GM12878 (cell line): Measurements from ENCODE around the gene GABBR1. TPM values are rescaled to one million over a fixed set of nuclear protein-coding genes. Genes with fewer than 3 reads are reported as not detected.

Experiments
- ATAC-seq: fragments of 200-7000 bp; cut with Tn5 transposase; 3 replicates; pipeline ENCODE4 v1.9.1; 2020; ENCODE audit warnings: mild to moderate bottlenecking, moderate library complexity
- BruUV-seq: library from RNA; stranded (reverse); fragments of 400-500 nt; replicated peaks from 2 replicates; lab custom pipeline; 2021; lab: Mats Ljungman, UMichigan
- CTCF ChIA-PET: fragments of 300-600 bp; sonication (Branson Sonifier 250); formaldehyde crosslinking; extraction: SDS; loops from one replicate; lab custom pipeline; 2021; ENCODE audit warnings: inconsistent platforms; lab: Yijun Ruan, JAX
- POLR2A ChIA-PET: fragments of 350-600 bp; formaldehyde crosslinking; extraction: SDS; loops from one replicate; lab custom pipeline; 2021; ENCODE audit warnings: inconsistent platforms; lab: Charles Lee
- RAD21 ChIA-PET: fragments of 300-600 bp; sonication (Branson Sonifier 250); formaldehyde crosslinking; loops from one replicate; lab custom pipeline; 2023; ENCODE audit warnings: antibody characterized with exemption; ENCODE audit not compliant: unreplicated experiment; lab: Charles Lee
- SMC1A ChIA-PET: fragments of 300-600 bp; sonication (Branson Sonifier 250); formaldehyde crosslinking; loops from one replicate; lab custom pipeline; 2023; ENCODE audit not compliant: unreplicated experiment, uncharacterized antibody; lab: Charles Lee
- DNase-seq: peaks from one replicate; pipeline ENCODE4 v3.0.0-alpha.2; 2011; ENCODE audit warnings: low read depth, low spot score
- FAIRE-seq: peaks from 3 replicates; lab custom pipeline; 2011; peaks lifted over from hg19 to GRCh38; lab: Jason Lieb, UNC
- H2AFZ ChIP-seq: 2 replicates; pipeline ENCODE4 v1.6.0; 2011; ENCODE audit warnings: low read depth, low read length, control low read depth; ENCODE audit not compliant: control insufficient read depth
- H3K27ac ChIP-seq: 2 replicates; pipeline ENCODE4 v1.5.1; 2011; ENCODE audit warnings: control low read depth; ENCODE audit not compliant: control insufficient read depth, insufficient read depth
- H3K27me3 ChIP-seq, 2 experiments: replicated peaks in 1 of 2; 2 replicates each; pipeline versions ENCODE4 v1.6.0 to v1.6.1; 2011; ENCODE audit warnings: low read length in 1 of 2; ENCODE audit not compliant: control insufficient read depth in 2 of 2, insufficient read depth in 2 of 2
- H3K36me3 ChIP-seq, 2 experiments: 2 replicates each; pipeline ENCODE4 v1.5.1; 2011; ENCODE audit warnings: low read length in 1 of 2; ENCODE audit not compliant: control insufficient read depth in 2 of 2, insufficient read depth in 2 of 2
- H3K4me1 ChIP-seq: 2 replicates; pipeline ENCODE4 v1.6.1; 2011; ENCODE audit warnings: mild to moderate bottlenecking, low read length, moderate library complexity, mixed read lengths; ENCODE audit not compliant: control insufficient read depth, insufficient read depth
- H3K4me2 ChIP-seq: 2 replicates; pipeline ENCODE4 v1.6.0; 2011; ENCODE audit warnings: control low read depth; ENCODE audit not compliant: control insufficient read depth, insufficient read depth
- H3K4me3 ChIP-seq: fragments of 200-600 bp; sonication (generic); 2 replicates; pipeline ENCODE4 v1.5.1; 2016
- H3K79me2 ChIP-seq: 2 replicates; pipeline ENCODE4 v1.6.0; 2011; ENCODE audit warnings: low read length; ENCODE audit not compliant: control insufficient read depth, insufficient read depth
- H3K9ac ChIP-seq: 2 replicates; pipeline ENCODE4 v1.8.0; 2011; ENCODE audit warnings: low read length, control low read depth, mixed read lengths; ENCODE audit not compliant: control insufficient read depth, insufficient read depth
- H3K9me3 ChIP-seq: replicated peaks from 3 replicates; pipeline ENCODE4 v1.5.1; 2011; ENCODE audit warnings: mild to moderate bottlenecking, low read length; ENCODE audit not compliant: control insufficient read depth, insufficient read depth
- H4K20me1 ChIP-seq: 2 replicates; pipeline ENCODE4 v1.6.0; 2011; ENCODE audit not compliant: control insufficient read depth, insufficient read depth
- BMI1 ChIP-seq: fragments of 450-650 bp; IDR thresholded peaks from 2 replicates; pipeline ENCODE4 v1.6.1; 2016; ENCODE audit warnings: mild to moderate bottlenecking, moderate library complexity, borderline replicate concordance
- CHD2 ChIP-seq: IDR thresholded peaks from 2 replicates; pipeline ENCODE4 v1.6.1; 2011; ENCODE audit warnings: low read depth, low read length, improper control_type of control experiment, borderline replicate concordance
- ETV6 ChIP-seq, 2 experiments: fragments of 450-650 bp in 1 of 2; IDR thresholded peaks in 1 of 2; conservative IDR thresholded peaks in 1 of 2; 2 replicates each; pipeline ENCODE4 v1.6.1; 2014; ENCODE audit warnings: antibody characterized with exemption in 1 of 2, borderline replicate concordance in 1 of 2, low read depth in 1 of 2, mild to moderate bottlenecking in 1 of 2, moderate library complexity in 1 of 2
- HCFC1 ChIP-seq: fragments of 150-350 bp; IDR thresholded peaks from 2 replicates; pipeline ENCODE4 v1.6.1; 2014; ENCODE audit warnings: low read length
- HDGF ChIP-seq: fragments of 450-650 bp; IDR thresholded peaks from 2 replicates; pipeline ENCODE4 v1.6.1; 2016; ENCODE audit warnings: antibody characterized with exemption
- IRF5 ChIP-seq: fragments of 450-650 bp; IDR thresholded peaks from 2 replicates; pipeline ENCODE4 v1.6.1; 2017; ENCODE audit warnings: borderline replicate concordance
- LARP7 ChIP-seq: fragments of 450-650 bp; IDR thresholded peaks from 2 replicates; pipeline ENCODE4 v1.6.1; 2017; ENCODE audit warnings: mild to moderate bottlenecking
- MAX ChIP-seq: IDR thresholded peaks from 2 replicates; pipeline ENCODE4 v1.6.1; 2012; ENCODE audit warnings: low read depth, low read length, improper control_type of control experiment
- PML ChIP-seq: IDR thresholded peaks from 2 replicates; pipeline ENCODE4 v1.6.1; 2012; ENCODE audit warnings: low read length, inconsistent platforms
- POLR2AphosphoS2 ChIP-seq: IDR thresholded peaks from 2 replicates; pipeline ENCODE4 v1.6.1; 2011; ENCODE audit warnings: low read depth, mild to moderate bottlenecking, low read length, improper control_type of control experiment, moderate library complexity
- RUNX3 ChIP-seq: IDR thresholded peaks from 2 replicates; pipeline ENCODE4 v1.6.1; 2012; ENCODE audit warnings: low read length, inconsistent platforms
- SMAD1 ChIP-seq: fragments of 450-650 bp; IDR thresholded peaks from 2 replicates; pipeline ENCODE4 v1.6.1; 2018; ENCODE audit warnings: mild to moderate bottlenecking, low read depth; ENCODE audit not compliant: partially characterized antibody
- TARDBP ChIP-seq: IDR thresholded peaks from 2 replicates; pipeline ENCODE4 v1.6.1; 2016; ENCODE audit warnings: borderline replicate concordance
- TCF12 ChIP-seq: IDR thresholded peaks from 2 replicates; pipeline ENCODE4 v1.6.1; 2011; ENCODE audit warnings: low read depth, mild to moderate bottlenecking, low read length
- TCF7 ChIP-seq: IDR thresholded peaks from 2 replicates; pipeline ENCODE4 v1.6.1; 2014; ENCODE audit warnings: antibody characterized with exemption, borderline replicate concordance
- WRNIP1 ChIP-seq: IDR thresholded peaks from 2 replicates; pipeline ENCODE4 v1.6.1; 2011; ENCODE audit warnings: low read depth, low read length, improper control_type of control experiment, borderline replicate concordance
- ZNF217 ChIP-seq: fragments of 450-650 bp; IDR thresholded peaks from 2 replicates; pipeline ENCODE4 v1.6.1; 2017; ENCODE audit warnings: antibody characterized with exemption, mild to moderate bottlenecking
- ZSCAN29 ChIP-seq: fragments of 450-650 bp; IDR thresholded peaks from 2 replicates; pipeline ENCODE4 v1.6.1; 2017; ENCODE audit warnings: mild to moderate bottlenecking, moderate library complexity
- WGBS: methylation state at CpG from one replicate; pipeline ENCODE4 v1.1.6; 2016; ENCODE audit warnings: low lambda C conversion rate; ENCODE audit not compliant: insufficient replicate concordance, insufficient coverage; ENCODE audit errors: missing lambda C conversion rate; 5-methylcytosine and 5-hydroxymethylcytosine counted together
- in situ Hi-C: fragments of 300-500 bp; cut with MboI; formaldehyde crosslinking; loops from 9 replicates; pipeline ENCODE4 v1.14.3; 2018; ENCODE audit warnings: mixed read lengths
- intact Hi-C: fragments of 100-400 bp; cut with micrococcal nuclease; formaldehyde crosslinking; loops from one replicate; pipeline ENCODE4 v1.14.2; 2022; ENCODE audit not compliant: unreplicated experiment
- polyA plus RNA-seq, 11 experiments: library from polyadenylated mRNA; depleted of rRNA in 4 of 11; unstranded in 6 of 11; stranded (reverse) in 5 of 11; fragments of >200 nt; fragmentation: Nextera tagmentation in 4 of 11; fragmentation: Illumina TruSeq in 1 of 11; extraction: Ambion mirVana in 4 of 11; extraction: Trizol in 1 of 11; gene quantifications; 1 replicate in 1 of 11; 2 replicates in 10 of 11; pipeline versions ENCODE4 v1.2.1 to v1.2.3, GENCODE V29; 2011 to 2016; ENCODE audit warnings: inconsistent platforms in 2 of 11, missing spikeins in 2 of 11, low read depth in 1 of 11
- total RNA-seq, 4 experiments: library from RNA; depleted of rRNA in 3 of 4; stranded (reverse); fragments of >200 nt in 3 of 4; fragmentation: Illumina TruSeq in 1 of 4; extraction: Trizol in 1 of 4; gene quantifications; 2 replicates each; pipeline versions ENCODE4 v1.2.1 to v1.2.3, GENCODE V29; 2013 to 2021

Gene GABBR1
- total and polyA plus RNA-seq, 10 of the 15 experiments (the other 5 are each of a cell fraction or from before 2014, with no cell fraction given) = 0.11 to 5.2 (median 1.0) TPM

- no peak overlapping the region for H3K27ac ChIP-seq
- H3K79me2 ChIP-seq = no peaks in the 10 kb centered on the region
- no peaks in the 10 kb centered on the region for H3K36me3 ChIP-seq
- 23% methylated on average over 4 of the region's 4 CpGs for WGBS
- no peak overlapping the region for H3K4me2 ChIP-seq
- no TSS peak for BruUV-seq
- CTCF ChIA-PET = no interaction called here
- H3K4me1 ChIP-seq = no peaks in the 10 kb centered on the region
- no peak overlapping the region for H3K9ac ChIP-seq
- no peaks in the 10 kb centered on the region for H4K20me1 ChIP-seq
- TF ChIP-seq SMAD1 (no peak), ZNF217 (no peak), LARP7 (no peak), POLR2AphosphoS2 (no peak), ETV6 (conservative IDR thresholded peaks at IDR 0.05 in 1 of 2, IDR thresholded peaks at IDR 0.05 in 1 of 2; ENCODE audit: borderline replicate concordance in 1 of 2, low read depth in 1 of 2) (no peak), CHD2 (no peak)
- TF ChIP-seq, all 136 proteins: peak for 0
- in situ Hi-C loops = no loop called here
- ChIA-PET RAD21 (no interaction called here), POLR2A (no interaction called here), SMC1A (no interaction called here)
- Histone ChIP-seq H3K4me3 (no peak overlapping the region), H3K9me3 (no peaks in the 10 kb centered on the region), H3K27me3 (peaks cover 0 to 3% of the 10 kb centered on the region in 2 experiments; a peak in 1 of 4 replicates), H2AFZ (no peak overlapping the region)
- DNase-seq (no peak), ATAC-seq (no peak), FAIRE-seq (no peak)
- intact Hi-C loops = no loop called here
Observed at GRCh38 chr6:29520232-29520631, 112.8 kb downstream of the GABBR1 start.

GRCh38 chr6:29519291-29520010 lies 113.5 kb downstream of the GABBR1 start:
- no peak for DNase-seq
- H3K36me3 ChIP-seq = no peaks in the 10 kb centered on the region
- ChIA-PET SMC1A (no interaction called here), CTCF (interaction anchor here (0.6 kb wide), 1 partner anchor 69 kb away, joined by 3 read pairs; no protein-coding TSS in a partner anchor), RAD21 (no interaction called here), POLR2A (no interaction called here)
- intact Hi-C loops = no loop called here
- no peaks in the 10 kb centered on the region for H4K20me1 ChIP-seq
- H3K4me1 ChIP-seq = no peaks in the 10 kb centered on the region
- peaks cover 0 to 6% of the 10 kb centered on the region in 2 experiments; a peak in 1 of 4 replicates for H3K27me3 ChIP-seq
- ATAC-seq = no peak
- no TSS peak for BruUV-seq
- FAIRE-seq = no peak
- no peak overlapping the region for H2AFZ ChIP-seq
- no peaks in the 10 kb centered on the region for H3K9me3 ChIP-seq
- H3K27ac ChIP-seq = no peak overlapping the region
- no peak overlapping the region for H3K4me2 ChIP-seq
- no peaks in the 10 kb centered on the region for H3K79me2 ChIP-seq
- 6% methylated on average over 6 of the region's 6 CpGs for WGBS
- H3K9ac ChIP-seq = no peak overlapping the region
- in situ Hi-C loops = no loop called here
- no peak overlapping the region for H3K4me3 ChIP-seq
- TF ChIP-seq HCFC1 (no peak), RUNX3 (no peak), TARDBP (no peak), PML (no peak), ZSCAN29 (no peak), HDGF (no peak), IRF5 (no peak), TCF12 (no peak), ETV6 (conservative IDR thresholded peaks at IDR 0.05 in 1 of 2, IDR thresholded peaks at IDR 0.05 in 1 of 2; ENCODE audit: borderline replicate concordance in 1 of 2, low read depth in 1 of 2) (no peak), WRNIP1 (no peak), TCF7 (no peak), BMI1 (no peak), MAX (no peak)
